GM12878 (cell line): ENCODE measurements around the gene APPL2. TPM values are rescaled to one million over a fixed set of nuclear protein-coding genes. Genes with fewer than 3 reads are reported as not detected.

ENCODE experiments used
- ATAC-seq: fragments of 200-7000 bp; cut with Tn5 transposase; 3 replicates; pipeline ENCODE4 v1.9.1; 2020; ENCODE audit warnings: mild to moderate bottlenecking, moderate library complexity
- BruUV-seq: library from RNA; stranded (reverse); fragments of 400-500 nt; replicated peaks from 2 replicates; lab custom pipeline; 2021; lab: Mats Ljungman, UMichigan
- CTCF ChIA-PET: fragments of 300-600 bp; sonication (Branson Sonifier 250); formaldehyde crosslinking; extraction: SDS; loops from one replicate; lab custom pipeline; 2021; ENCODE audit warnings: inconsistent platforms; lab: Yijun Ruan, JAX
- POLR2A ChIA-PET: fragments of 350-600 bp; formaldehyde crosslinking; extraction: SDS; loops from one replicate; lab custom pipeline; 2021; ENCODE audit warnings: inconsistent platforms; lab: Charles Lee
- RAD21 ChIA-PET: fragments of 300-600 bp; sonication (Branson Sonifier 250); formaldehyde crosslinking; loops from one replicate; lab custom pipeline; 2023; ENCODE audit warnings: antibody characterized with exemption; ENCODE audit not compliant: unreplicated experiment; lab: Charles Lee
- SMC1A ChIA-PET: fragments of 300-600 bp; sonication (Branson Sonifier 250); formaldehyde crosslinking; loops from one replicate; lab custom pipeline; 2023; ENCODE audit not compliant: unreplicated experiment, uncharacterized antibody; lab: Charles Lee
- DNase-seq: peaks from one replicate; pipeline ENCODE4 v3.0.0-alpha.2; 2011; ENCODE audit warnings: low read depth, low spot score
- FAIRE-seq: peaks from 3 replicates; lab custom pipeline; 2011; peaks lifted over from hg19 to GRCh38; lab: Jason Lieb, UNC
- H2AFZ ChIP-seq: 2 replicates; pipeline ENCODE4 v1.6.0; 2011; ENCODE audit warnings: low read depth, low read length, control low read depth; ENCODE audit not compliant: control insufficient read depth
- H3K27ac ChIP-seq: 2 replicates; pipeline ENCODE4 v1.5.1; 2011; ENCODE audit warnings: control low read depth; ENCODE audit not compliant: control insufficient read depth, insufficient read depth
- H3K27me3 ChIP-seq, 2 experiments: replicated peaks in 1 of 2; 2 replicates each; pipeline versions ENCODE4 v1.6.0 to v1.6.1; 2011; ENCODE audit warnings: low read length in 1 of 2; ENCODE audit not compliant: control insufficient read depth in 2 of 2, insufficient read depth in 2 of 2
- H3K36me3 ChIP-seq, 2 experiments: 2 replicates each; pipeline ENCODE4 v1.5.1; 2011; ENCODE audit warnings: low read length in 1 of 2; ENCODE audit not compliant: control insufficient read depth in 2 of 2, insufficient read depth in 2 of 2
- H3K4me1 ChIP-seq: 2 replicates; pipeline ENCODE4 v1.6.1; 2011; ENCODE audit warnings: mild to moderate bottlenecking, low read length, moderate library complexity, mixed read lengths; ENCODE audit not compliant: control insufficient read depth, insufficient read depth
- H3K4me2 ChIP-seq: 2 replicates; pipeline ENCODE4 v1.6.0; 2011; ENCODE audit warnings: control low read depth; ENCODE audit not compliant: control insufficient read depth, insufficient read depth
- H3K4me3 ChIP-seq: fragments of 200-600 bp; sonication (generic); 2 replicates; pipeline ENCODE4 v1.5.1; 2016
- H3K79me2 ChIP-seq: 2 replicates; pipeline ENCODE4 v1.6.0; 2011; ENCODE audit warnings: low read length; ENCODE audit not compliant: control insufficient read depth, insufficient read depth
- H3K9ac ChIP-seq: 2 replicates; pipeline ENCODE4 v1.8.0; 2011; ENCODE audit warnings: low read length, control low read depth, mixed read lengths; ENCODE audit not compliant: control insufficient read depth, insufficient read depth
- H3K9me3 ChIP-seq: replicated peaks from 3 replicates; pipeline ENCODE4 v1.5.1; 2011; ENCODE audit warnings: mild to moderate bottlenecking, low read length; ENCODE audit not compliant: control insufficient read depth, insufficient read depth
- H4K20me1 ChIP-seq: 2 replicates; pipeline ENCODE4 v1.6.0; 2011; ENCODE audit not compliant: control insufficient read depth, insufficient read depth
- CHD4 ChIP-seq: fragments of 200-600 bp; sonication (generic); IDR thresholded peaks from 2 replicates; pipeline ENCODE4 v1.6.1; 2016; ENCODE audit warnings: mild to moderate bottlenecking
- HDGF ChIP-seq: fragments of 450-650 bp; IDR thresholded peaks from 2 replicates; pipeline ENCODE4 v1.6.1; 2016; ENCODE audit warnings: antibody characterized with exemption
- NFYB ChIP-seq: IDR thresholded peaks from 2 replicates; pipeline ENCODE4 v1.6.1; 2011; ENCODE audit warnings: low read depth, mild to moderate bottlenecking, low read length, improper control_type of control experiment, moderate library complexity; ENCODE audit not compliant: insufficient read depth
- RB1 ChIP-seq: fragments of 450-650 bp; formaldehyde crosslinking; IDR thresholded peaks from 2 replicates; pipeline ENCODE4 v1.6.1; 2017; ENCODE audit warnings: mild to moderate bottlenecking, borderline replicate concordance
- SKIL ChIP-seq: fragments of 450-650 bp; IDR thresholded peaks from 2 replicates; pipeline ENCODE4 v1.6.1; 2017; ENCODE audit warnings: mild to moderate bottlenecking, low read depth, inconsistent platforms; ENCODE audit not compliant: poor library complexity, severe bottlenecking
- ZBTB40 ChIP-seq: fragments of 450-650 bp; IDR thresholded peaks from 2 replicates; pipeline ENCODE4 v1.6.1; 2016; ENCODE audit warnings: mild to moderate bottlenecking, moderate library complexity, borderline replicate concordance
- ZNF207 ChIP-seq: fragments of 450-650 bp; IDR thresholded peaks from 2 replicates; pipeline ENCODE4 v1.6.1; 2014; ENCODE audit warnings: antibody characterized with exemption, mild to moderate bottlenecking, borderline replicate concordance
- ZNF24 ChIP-seq: fragments of 450-650 bp; IDR thresholded peaks from 2 replicates; pipeline ENCODE4 v1.6.1; 2017; ENCODE audit warnings: antibody characterized with exemption, mild to moderate bottlenecking
- WGBS: methylation state at CpG from one replicate; pipeline ENCODE4 v1.1.6; 2016; ENCODE audit warnings: low lambda C conversion rate; ENCODE audit not compliant: insufficient replicate concordance, insufficient coverage; ENCODE audit errors: missing lambda C conversion rate; 5-methylcytosine and 5-hydroxymethylcytosine counted together
- in situ Hi-C: fragments of 300-500 bp; cut with MboI; formaldehyde crosslinking; loops from 9 replicates; pipeline ENCODE4 v1.14.3; 2018; ENCODE audit warnings: mixed read lengths
- intact Hi-C: fragments of 100-400 bp; cut with micrococcal nuclease; formaldehyde crosslinking; loops from one replicate; pipeline ENCODE4 v1.14.2; 2022; ENCODE audit not compliant: unreplicated experiment
- polyA plus RNA-seq, 11 experiments: library from polyadenylated mRNA; depleted of rRNA in 4 of 11; unstranded in 6 of 11; stranded (reverse) in 5 of 11; fragments of >200 nt; fragmentation: Nextera tagmentation in 4 of 11; fragmentation: Illumina TruSeq in 1 of 11; extraction: Ambion mirVana in 4 of 11; extraction: Trizol in 1 of 11; gene quantifications; 1 replicate in 1 of 11; 2 replicates in 10 of 11; pipeline versions ENCODE4 v1.2.1 to v1.2.3, GENCODE V29; 2011 to 2016; ENCODE audit warnings: inconsistent platforms in 2 of 11, missing spikeins in 2 of 11, low read depth in 1 of 11
- total RNA-seq, 4 experiments: library from RNA; depleted of rRNA in 3 of 4; stranded (reverse); fragments of >200 nt in 3 of 4; fragmentation: Illumina TruSeq in 1 of 4; extraction: Trizol in 1 of 4; gene quantifications; 2 replicates each; pipeline versions ENCODE4 v1.2.1 to v1.2.3, GENCODE V29; 2013 to 2021

The APPL2 gene
- total and polyA plus RNA-seq, 10 of the 15 experiments (the other 5 are each of a cell fraction or from before 2014, with no cell fraction given), result 1.9 to 14.2 (median 7.5) TPM

- Histone ChIP-seq H3K9ac (no peak overlapping the region), H3K27ac (no peak overlapping the region), H4K20me1 (no peaks in the 10 kb centered on the region), H3K9me3 (no peaks in the 10 kb centered on the region), H3K27me3 (no peaks in the 10 kb centered on the region), H3K4me2 (no peak overlapping the region), H2AFZ (no peak overlapping the region), H3K4me3 (no peak overlapping the region)
- ATAC-seq (no peak), FAIRE-seq (no peak), DNase-seq (no peak)
- BruUV-seq, result no TSS peak
- intact Hi-C loops, result no loop called here
- POLR2A ChIA-PET, result no interaction called here
- SMC1A ChIA-PET, result interaction anchor here (0.7 to 1.2 kb wide), 2 partner anchors 150 to 163 kb away, joined by 3 read pairs; no protein-coding TSS in a partner anchor
- RAD21 ChIA-PET, result no interaction called here
- WGBS, result 82% methylated on average over 4 of the region's 4 CpGs
- no peak for TF ChIP-seq HDGF
- no peak for TF ChIP-seq NFYB
- TF ChIP-seq ZNF207, result no peak
- no peak for TF ChIP-seq RB1
- no peak for TF ChIP-seq SKIL
- TF ChIP-seq CHD4, result no peak
- TF ChIP-seq ZNF24, result no peak
- no peak for TF ChIP-seq ZBTB40
- TF ChIP-seq, all 136 proteins: peak for 0
- H3K4me1 ChIP-seq, result peaks cover 5% of the 10 kb centered on the region; the same call in 1 of the 2 replicates
- H3K79me2 ChIP-seq, result no peaks in the 10 kb centered on the region
- no peaks in the 10 kb centered on the region for H3K36me3 ChIP-seq
- in situ Hi-C loops, result no loop called here
- CTCF ChIA-PET, result interaction anchor here (1.2 to 1.6 kb wide), 2 partner anchors 34 to 150 kb away, joined by 3 read pairs; no protein-coding TSS in a partner anchor
Measured at GRCh38 chr12:105233041-105233905, 2.7 kb downstream of the APPL2 start.
